HepG2 (cell line): Measurements from ENCODE around the gene FTSJ1. TPM values are rescaled to one million over a fixed set of nuclear protein-coding genes. Genes with fewer than 3 reads are reported as not detected.

Experiments
- ATAC-seq: fragments of 200-7000 bp; cut with Tn5 transposase; 3 replicates; pipeline ENCODE4 v1.9.1; 2020; ENCODE audit warnings: mild to moderate bottlenecking, moderate library complexity
- BruUV-seq: library from RNA; stranded (reverse); fragments of 400-500 nt; replicated peaks from 2 replicates; lab custom pipeline; 2021; lab: Mats Ljungman, UMichigan
- CTCF ChIA-PET: fragments of 300-600 bp; formaldehyde crosslinking; extraction: SDS; loops from one replicate; lab custom pipeline; 2021; ENCODE audit warnings: low total read pairs, inconsistent platforms, low intra/inter-chr PET ratio; lab: Yijun Ruan, JAX
- POLR2A ChIA-PET: fragments of 350-600 bp; sonication (Branson Sonifier 250); formaldehyde crosslinking; loops from one replicate; lab custom pipeline; 2020; ENCODE audit warnings: antibody characterized with exemption, inconsistent platforms; lab: Yijun Ruan, JAX
- DNase-seq: peaks from one replicate; pipeline ENCODE4 v3.0.0-alpha.2; 2015; ENCODE audit warnings: low spot score
- FAIRE-seq: peaks from 3 replicates; lab custom pipeline; 2011; peaks lifted over from hg19 to GRCh38; lab: Jason Lieb, UNC
- H2AFZ ChIP-seq: one replicate; pipeline ENCODE4 v1.6.1; 2011; ENCODE audit warnings: low read length, inconsistent platforms
- H3K27ac ChIP-seq: fragments of 300-600 bp; 3 replicates; pipeline ENCODE4 v1.8.0; 2011; ENCODE audit warnings: mixed run types, mild to moderate bottlenecking, mixed read lengths, low read length, inconsistent platforms; ENCODE audit not compliant: insufficient read depth; ENCODE audit errors: extremely low read length
- H3K27me3 ChIP-seq, 2 experiments: fragments of 200-600 bp in 1 of 2; 2 replicates in 1 of 2; 3 replicates in 1 of 2; pipeline versions ENCODE4 v1.6.0 to v1.8.0; 2011; ENCODE audit warnings: low read length in 2 of 2, mild to moderate bottlenecking in 2 of 2, moderate library complexity in 2 of 2, inconsistent platforms in 1 of 2; ENCODE audit not compliant: insufficient read depth in 2 of 2, control insufficient read depth in 1 of 2
- H3K36me3 ChIP-seq, 2 experiments: fragments of 200-600 bp in 1 of 2; replicated peaks in 1 of 2; 2 replicates in 1 of 2; 3 replicates in 1 of 2; pipeline versions ENCODE4 v1.5.1 to v1.8.0; 2011; ENCODE audit warnings: low read length in 2 of 2, inconsistent platforms in 1 of 2; ENCODE audit not compliant: insufficient read depth in 2 of 2, control insufficient read depth in 1 of 2
- H3K4me1 ChIP-seq: 2 replicates; pipeline ENCODE4 v1.5.1; 2012; ENCODE audit warnings: low read length, inconsistent platforms; ENCODE audit not compliant: insufficient read depth
- H3K4me2 ChIP-seq: 2 replicates; pipeline ENCODE4 v1.6.0; 2011; ENCODE audit warnings: low read depth, low read length, inconsistent platforms
- H3K4me3 ChIP-seq, 3 experiments: fragments of 200-600 bp in 1 of 3; sonication (generic), shearing (Covaris generic) in 1 of 3; replicated peaks in 1 of 3; 2 replicates each; pipeline ENCODE4 v1.5.1; 2011 to 2016; ENCODE audit warnings: low read length in 3 of 3, inconsistent platforms in 2 of 3, low read depth in 2 of 3, mild to moderate bottlenecking in 2 of 3, control low read depth in 1 of 3, mixed read lengths in 1 of 3; ENCODE audit not compliant: insufficient read depth in 1 of 3
- H3K79me2 ChIP-seq: one replicate; pipeline ENCODE4 v1.6.1; 2011; ENCODE audit warnings: low read length, inconsistent platforms; ENCODE audit not compliant: insufficient read depth
- H3K9ac ChIP-seq: 2 replicates; pipeline ENCODE4 v1.6.0; 2011; ENCODE audit warnings: mild to moderate bottlenecking, low read depth, low read length, inconsistent platforms; ENCODE audit not compliant: insufficient read depth
- H3K9me3 ChIP-seq: 2 replicates; pipeline ENCODE4 v1.5.1; 2012; ENCODE audit warnings: mild to moderate bottlenecking, low read length
- H4K20me1 ChIP-seq: 2 replicates; pipeline ENCODE4 v1.6.0; 2011; ENCODE audit warnings: inconsistent platforms, mild to moderate bottlenecking, low read length, moderate library complexity; ENCODE audit not compliant: insufficient read depth
- ATF7-NPFF ChIP-seq: sonication (generic); formaldehyde crosslinking; IDR thresholded peaks from 2 replicates; pipeline ENCODE4 v1.8.1; 2023; ENCODE audit warnings: mild to moderate bottlenecking, low read depth, missing genetic modification reagents, moderate library complexity
- ELF3 ChIP-seq: IDR thresholded peaks from 2 replicates; pipeline ENCODE4 v1.6.1; 2016; ENCODE audit warnings: missing genetic modification reagents, missing compliant biosample characterization
- MAF1 ChIP-seq: sonication (generic); formaldehyde crosslinking; IDR thresholded peaks from 2 replicates; pipeline ENCODE4 v1.5.0; 2020; ENCODE audit warnings: missing genetic modification reagents, borderline replicate concordance
- PPARG ChIP-seq: conservative IDR thresholded peaks from 2 replicates; pipeline ENCODE4 v1.6.1; 2016; ENCODE audit warnings: missing biosample characterization, missing genetic modification reagents
- RAD51 ChIP-seq: fragments of 450-650 bp; IDR thresholded peaks from 2 replicates; pipeline ENCODE4 v1.6.1; 2016; ENCODE audit warnings: borderline replicate concordance
- RELA ChIP-seq: sonication (generic); formaldehyde crosslinking; IDR thresholded peaks from 2 replicates; pipeline ENCODE4 v1.4.0; 2020; ENCODE audit warnings: missing genetic modification reagents
- SOX5 ChIP-seq: IDR thresholded peaks from 2 replicates; pipeline ENCODE4 v1.6.1; 2016; ENCODE audit warnings: borderline replicate concordance
- SOX6 ChIP-seq, 2 experiments: fragments of 450-650 bp in 1 of 2; sonication (generic) in 1 of 2; formaldehyde crosslinking in 1 of 2; IDR thresholded peaks; 2 replicates each; pipeline versions ENCODE4 v1.4.0 to v1.6.1; 2017 to 2020; ENCODE audit warnings: antibody characterized with exemption in 1 of 2, mild to moderate bottlenecking in 1 of 2, missing genetic modification reagents in 1 of 2
- TBP ChIP-seq: sonication (generic); formaldehyde crosslinking; IDR thresholded peaks from 2 replicates; pipeline ENCODE4 v1.5.0; 2020; ENCODE audit warnings: missing genetic modification reagents
- ZC3H13 ChIP-seq: sonication (generic); formaldehyde crosslinking; IDR thresholded peaks from 2 replicates; pipeline ENCODE4 v1.8.1; 2023; ENCODE audit warnings: mild to moderate bottlenecking, missing genetic modification reagents, moderate library complexity
- ZNF282 ChIP-seq: fragments of 450-650 bp; IDR thresholded peaks from 2 replicates; pipeline ENCODE4 v1.6.1; 2018; ENCODE audit not compliant: partially characterized antibody
- ZNF354B ChIP-seq: sonication (generic); formaldehyde crosslinking; IDR thresholded peaks from 2 replicates; pipeline ENCODE4 v1.8.0; 2022; ENCODE audit warnings: mild to moderate bottlenecking, missing genetic modification reagents
- ZNF441 ChIP-seq: sonication (generic); formaldehyde crosslinking; IDR thresholded peaks from 2 replicates; pipeline ENCODE4 v1.7.0; 2021; ENCODE audit warnings: missing genetic modification reagents, borderline replicate concordance
- WGBS: methylation state at CpG from one replicate; pipeline ENCODE4 v1.1.6; 2017; ENCODE audit warnings: low lambda C conversion rate; 5-methylcytosine and 5-hydroxymethylcytosine counted together
- in situ Hi-C: cut with HindIII; loops from 2 replicates; pipeline ENCODE4 v1.10.0; 2017; ENCODE audit warnings: low pct_unique_long_range_greater_than_20kb; ENCODE audit not compliant: extremely low pct_ligation_motif_present
- intact Hi-C: fragments of 100-400 bp; cut with micrococcal nuclease; formaldehyde crosslinking; loops from one replicate; pipeline ENCODE4 v1.10.0; 2022; ENCODE audit not compliant: unreplicated experiment
- polyA plus RNA-seq, 8 experiments: library from polyadenylated mRNA; depleted of rRNA in 3 of 8; stranded (reverse) in 7 of 8; unstranded in 1 of 8; fragments of >200 nt; fragmentation: Illumina TruSeq in 4 of 8; extraction: Trizol in 4 of 8; gene quantifications; 2 replicates each; pipeline versions ENCODE4 v1.2.1 to v1.2.3, GENCODE V29; 2011 to 2016; ENCODE audit warnings: low read depth in 4 of 8, missing spikeins in 1 of 8, mixed read lengths in 1 of 8; ENCODE audit not compliant: insufficient read depth in 1 of 8
- total RNA-seq, 5 experiments: library from RNA; depleted of rRNA; stranded (reverse); fragments of >200 nt; fragmentation: Illumina TruSeq; extraction: Trizol; gene quantifications; 2 replicates each; pipeline ENCODE4 v1.2.3, GENCODE V29; 2016; ENCODE audit warnings: low read depth in 1 of 5
- TF ChIP-seq, protein P1 (sequence below): conservative IDR thresholded peaks from 2 replicates; pipeline ENCODE4 v1.6.1; 2018; ENCODE audit warnings: missing genetic modification reagents
- TF ChIP-seq, protein P2 (sequence below), 2 experiments: sonication (generic) in 1 of 2; formaldehyde crosslinking in 1 of 2; IDR thresholded peaks; 2 replicates each; pipeline versions ENCODE4 v1.4.0 to v1.6.1; 2018 to 2020; ENCODE audit warnings: missing genetic modification reagents in 2 of 2, borderline replicate concordance in 1 of 2, low read depth in 1 of 2, mild to moderate bottlenecking in 1 of 2, missing biosample characterization in 1 of 2

FTSJ1 gene
- total and polyA plus RNA-seq, 2 of the 13 experiments (the other 11 are each of a cell fraction or from before 2014, with no cell fraction given), result 30.3 to 37.9 TPM

DNA sequence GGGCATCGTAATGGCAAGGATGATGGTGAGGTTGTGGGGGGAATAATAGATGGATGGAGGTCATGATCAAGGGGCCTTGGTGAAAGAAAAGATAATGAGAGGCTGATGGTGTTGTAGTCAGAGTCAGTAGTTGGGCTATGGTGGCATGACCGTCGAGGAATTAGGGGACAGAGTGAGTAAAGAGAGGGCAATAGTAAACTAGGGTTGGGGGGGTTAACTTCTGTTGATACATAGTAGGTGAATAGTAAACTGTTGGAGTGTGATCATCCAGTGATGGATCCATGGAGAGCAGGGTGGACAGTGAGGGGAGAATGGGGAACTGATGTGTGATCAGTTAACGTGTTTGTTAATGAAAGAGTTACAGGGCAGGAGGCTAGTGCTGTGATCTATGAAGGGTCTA lies 920 bp downstream of the FTSJ1 start:
- TF ChIP-seq SOX6 (IDR thresholded peaks at IDR 0.05), result no peak
- TF ChIP-seq SOX6 (CRISPR knock-in tag; IDR thresholded peaks at IDR 0.05), result no peak
- no peak for TF ChIP-seq ZNF441
- no peak for TF ChIP-seq ZNF354B (CRISPR knock-in tag)
- intact Hi-C loops, result loop anchor here (10.0 kb wide), 1 partner anchor 58 kb away; the partner anchor contains the start of gene TBC1D25
- Histone ChIP-seq H3K9ac (peak overlapping the region; percentile 77; the same call in 1 of the 2 replicates), H3K27ac (no peak overlapping the region), H3K4me1 (peaks cover 37% of the 10 kb centered on the region), H2AFZ (no peak overlapping the region), H3K79me2 (peaks cover 19% of the 10 kb centered on the region), H3K27me3 (no peaks in the 10 kb centered on the region; a peak in 1 of 5 replicates), H3K4me2 (peak overlapping the region; percentile 74), H3K9me3 (no peaks in the 10 kb centered on the region), H3K36me3 (peaks cover 5 to 8% of the 10 kb centered on the region in 2 experiments; a peak in 3 of 5 replicates), H4K20me1 (no peaks in the 10 kb centered on the region), H3K4me3 (peak overlapping the region; percentile 68 to 78 (median 77))
- POLR2A ChIA-PET, result interaction anchor here (0.6 kb wide), 1 partner anchor 98 kb away, joined by 3 read pairs; no protein-coding TSS in a partner anchor
- no peak for FAIRE-seq
- BruUV-seq, result TSS peak; percentile 38
- CTCF ChIA-PET, result no interaction called here
- WGBS, result 30% methylated on average over 4 of the region's 4 CpGs
- no peak for ATAC-seq
- in situ Hi-C loops, result no loop called here
- no peak for DNase-seq

DNA sequence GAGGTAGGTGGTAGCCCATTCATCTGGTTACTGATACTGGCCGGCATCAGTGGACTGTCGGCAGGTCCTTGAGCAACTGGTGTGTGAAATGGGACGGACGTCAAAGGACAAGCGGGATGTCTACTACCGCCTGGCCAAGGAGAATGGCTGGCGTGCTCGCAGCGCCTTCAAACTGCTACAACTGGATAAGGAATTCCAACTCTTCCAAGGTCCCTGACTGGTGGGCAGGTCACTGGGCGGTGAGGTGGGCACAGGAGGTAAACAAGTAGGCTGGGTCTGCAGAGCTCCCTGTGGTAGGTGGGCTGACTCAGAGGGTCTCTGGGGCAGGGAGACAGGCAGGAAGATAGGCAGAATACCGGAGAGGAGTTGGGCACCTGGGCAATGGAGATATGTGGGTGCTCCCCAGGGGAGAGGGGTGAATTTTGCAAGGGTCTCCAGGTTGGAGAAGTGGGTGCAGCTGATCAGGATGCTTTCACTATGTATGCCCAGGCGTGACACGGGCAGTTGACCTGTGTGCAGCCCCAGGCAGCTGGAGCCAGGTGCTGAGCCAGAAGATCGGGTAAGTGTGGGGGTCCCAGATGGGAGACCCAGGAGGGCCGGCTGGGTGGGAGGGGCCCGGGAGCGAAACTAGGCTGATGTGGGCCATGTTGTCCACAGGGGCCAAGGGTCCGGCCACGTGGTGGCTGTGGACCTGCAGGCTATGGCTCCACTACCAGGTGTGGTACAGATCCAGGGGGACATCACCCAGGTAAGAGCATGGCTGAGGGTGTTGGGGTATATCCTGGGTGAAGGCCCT lies 2.2 kb downstream of the FTSJ1 start:
- Histone ChIP-seq H3K4me3 (no peak overlapping the region), H3K4me1 (peaks cover 31% of the 10 kb centered on the region), H3K4me2 (0 out of 2 replicates have a peak overlapping the region, but pooled peaks have one; percentile 74), H2AFZ (no peak overlapping the region), H3K27me3 (no peaks in the 10 kb centered on the region; a peak in 1 of 5 replicates), H3K27ac (no peak overlapping the region), H4K20me1 (no peaks in the 10 kb centered on the region), H3K9me3 (no peaks in the 10 kb centered on the region), H3K79me2 (peaks cover 19% of the 10 kb centered on the region), H3K36me3 (peaks cover 8 to 10% of the 10 kb centered on the region in 2 experiments; a peak in 3 of 5 replicates), H3K9ac (no peak overlapping the region)
- FAIRE-seq, result no peak
- no peak for DNase-seq
- ATAC-seq, result no peak
- in situ Hi-C loops, result no loop called here
- no TSS peak for BruUV-seq
- intact Hi-C loops, result loop anchor here (10.0 kb wide), 1 partner anchor 57 kb away; the partner anchor contains the start of gene TBC1D25
- WGBS, result 100% methylated on average over 10 of the region's 19 CpGs
- ChIA-PET CTCF (no interaction called here), POLR2A (no interaction called here)
- TF ChIP-seq, protein P1, sequence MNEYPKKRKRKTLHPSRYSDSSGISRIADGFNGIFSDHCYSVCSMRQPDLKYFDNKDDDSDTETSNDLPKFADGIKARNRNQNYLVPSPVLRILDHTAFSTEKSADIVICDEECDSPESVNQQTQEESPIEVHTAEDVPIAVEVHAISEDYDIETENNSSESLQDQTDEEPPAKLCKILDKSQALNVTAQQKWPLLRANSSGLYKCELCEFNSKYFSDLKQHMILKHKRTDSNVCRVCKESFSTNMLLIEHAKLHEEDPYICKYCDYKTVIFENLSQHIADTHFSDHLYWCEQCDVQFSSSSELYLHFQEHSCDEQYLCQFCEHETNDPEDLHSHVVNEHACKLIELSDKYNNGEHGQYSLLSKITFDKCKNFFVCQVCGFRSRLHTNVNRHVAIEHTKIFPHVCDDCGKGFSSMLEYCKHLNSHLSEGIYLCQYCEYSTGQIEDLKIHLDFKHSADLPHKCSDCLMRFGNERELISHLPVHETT, result no peak
- TF ChIP-seq PPARG (no peak), ZNF282 (no peak), ATF7-NPFF (no peak), RAD51 (no peak), SOX5 (CRISPR knock-in tag) (no peak), TBP (CRISPR knock-in tag) (no peak), RELA (no peak), ELF3 (CRISPR knock-in tag) (no peak), ZC3H13 (CRISPR knock-in tag) (no peak), MAF1 (CRISPR knock-in tag) (no peak)
- TF ChIP-seq, protein P2, sequence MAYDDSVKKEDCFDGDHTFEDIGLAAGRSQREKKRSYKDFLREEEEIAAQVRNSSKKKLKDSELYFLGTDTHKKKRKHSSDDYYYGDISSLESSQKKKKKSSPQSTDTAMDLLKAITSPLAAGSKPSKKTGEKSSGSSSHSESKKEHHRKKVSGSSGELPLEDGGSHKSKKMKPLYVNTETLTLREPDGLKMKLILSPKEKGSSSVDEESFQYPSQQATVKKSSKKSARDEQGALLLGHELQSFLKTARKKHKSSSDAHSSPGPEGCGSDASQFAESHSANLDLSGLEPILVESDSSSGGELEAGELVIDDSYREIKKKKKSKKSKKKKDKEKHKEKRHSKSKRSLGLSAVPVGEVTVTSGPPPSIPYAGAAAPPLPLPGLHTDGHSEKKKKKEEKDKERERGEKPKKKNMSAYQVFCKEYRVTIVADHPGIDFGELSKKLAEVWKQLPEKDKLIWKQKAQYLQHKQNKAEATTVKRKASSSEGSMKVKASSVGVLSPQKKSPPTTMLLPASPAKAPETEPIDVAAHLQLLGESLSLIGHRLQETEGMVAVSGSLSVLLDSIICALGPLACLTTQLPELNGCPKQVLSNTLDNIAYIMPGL (CRISPR knock-in tag; IDR thresholded peaks at IDR 0.05; ENCODE audit: borderline replicate concordance in 1 of 2, low read depth in 1 of 2), result no peak
